Measurements from ENCODE around the gene FNDC3A.

The FNDC3A gene

DNA sequence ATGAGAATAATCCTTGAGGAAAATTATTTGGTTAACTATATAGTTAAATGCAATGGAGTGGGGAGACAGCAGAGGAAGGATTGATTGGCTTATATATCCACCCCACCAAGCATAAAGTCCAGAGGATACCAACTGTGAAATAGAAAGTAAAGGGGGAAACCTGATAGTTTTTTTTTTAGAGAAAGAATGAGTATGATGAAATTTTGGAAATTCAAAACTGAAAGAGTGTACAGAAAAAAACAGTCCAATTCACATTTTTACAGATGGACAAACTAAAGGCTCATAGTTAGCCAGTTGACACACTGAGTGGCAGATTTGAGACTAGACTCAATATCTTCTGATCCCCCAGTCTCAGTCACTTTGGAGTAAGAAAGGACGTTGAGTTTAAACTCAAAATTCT is 51.1 kb downstream of the FNDC3A start:
- no peaks in the 10 kb centered on the region for H3K27me3 ChIP-seq (ENCODE audit: insufficient read depth, low read depth)
- H4K20me1 ChIP-seq (ENCODE audit: insufficient read depth), result no peaks in the 10 kb centered on the region
- no peaks in the 10 kb centered on the region for H3K36me3 ChIP-seq (ENCODE audit: insufficient read depth)
- peaks cover 10% of the 10 kb centered on the region for H3K4me1 ChIP-seq (ENCODE audit: low read depth, poor library complexity, severe bottlenecking)
- H3K9ac ChIP-seq, result no peak overlapping the region
- TF ChIP-seq, protein P1, sequence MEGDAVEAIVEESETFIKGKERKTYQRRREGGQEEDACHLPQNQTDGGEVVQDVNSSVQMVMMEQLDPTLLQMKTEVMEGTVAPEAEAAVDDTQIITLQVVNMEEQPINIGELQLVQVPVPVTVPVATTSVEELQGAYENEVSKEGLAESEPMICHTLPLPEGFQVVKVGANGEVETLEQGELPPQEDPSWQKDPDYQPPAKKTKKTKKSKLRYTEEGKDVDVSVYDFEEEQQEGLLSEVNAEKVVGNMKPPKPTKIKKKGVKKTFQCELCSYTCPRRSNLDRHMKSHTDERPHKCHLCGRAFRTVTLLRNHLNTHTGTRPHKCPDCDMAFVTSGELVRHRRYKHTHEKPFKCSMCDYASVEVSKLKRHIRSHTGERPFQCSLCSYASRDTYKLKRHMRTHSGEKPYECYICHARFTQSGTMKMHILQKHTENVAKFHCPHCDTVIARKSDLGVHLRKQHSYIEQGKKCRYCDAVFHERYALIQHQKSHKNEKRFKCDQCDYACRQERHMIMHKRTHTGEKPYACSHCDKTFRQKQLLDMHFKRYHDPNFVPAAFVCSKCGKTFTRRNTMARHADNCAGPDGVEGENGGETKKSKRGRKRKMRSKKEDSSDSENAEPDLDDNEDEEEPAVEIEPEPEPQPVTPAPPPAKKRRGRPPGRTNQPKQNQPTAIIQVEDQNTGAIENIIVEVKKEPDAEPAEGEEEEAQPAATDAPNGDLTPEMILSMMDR (conservative IDR thresholded peaks at IDR 0.05; ENCODE audit: low read depth, low read length), result no peak
- no peak overlapping the region for H2AFZ ChIP-seq (ENCODE audit: low read depth)
- H3K4me2 ChIP-seq, result no peak overlapping the region
- H3K27ac ChIP-seq, result no peak overlapping the region
- 0 out of 2 replicates have a peak, but pooled peaks cover 4% of the 10 kb centered on the region for H3K79me2 ChIP-seq (ENCODE audit: insufficient read depth, low read depth)
- no peak overlapping the region for H3K4me3 ChIP-seq (IDR thresholded peaks at IDR 0.05; ENCODE audit: insufficient read depth, low read depth, low read length)

GRCh38 chr13:49029570-49029969 is 53.9 kb downstream of the FNDC3A start:
- no peak overlapping the region for H3K4me3 ChIP-seq (IDR thresholded peaks at IDR 0.05; ENCODE audit: insufficient read depth, low read depth, low read length)
- no peak overlapping the region for H3K27ac ChIP-seq
- H3K27me3 ChIP-seq (ENCODE audit: insufficient read depth, low read depth), result no peaks in the 10 kb centered on the region
- H3K4me1 ChIP-seq (ENCODE audit: low read depth, poor library complexity, severe bottlenecking), result peaks cover 10% of the 10 kb centered on the region
- H3K79me2 ChIP-seq (ENCODE audit: insufficient read depth, low read depth), result 0 out of 2 replicates have a peak, but pooled peaks cover 4% of the 10 kb centered on the region
- no peak overlapping the region for H3K9ac ChIP-seq
- no peak overlapping the region for H3K4me2 ChIP-seq
- H3K36me3 ChIP-seq (ENCODE audit: insufficient read depth), result no peaks in the 10 kb centered on the region
- TF ChIP-seq, protein P1 (conservative IDR thresholded peaks at IDR 0.05; ENCODE audit: low read depth, low read length), result no peak
- H2AFZ ChIP-seq (ENCODE audit: low read depth), result no peak overlapping the region
- no peaks in the 10 kb centered on the region for H4K20me1 ChIP-seq (ENCODE audit: insufficient read depth)

DNA sequence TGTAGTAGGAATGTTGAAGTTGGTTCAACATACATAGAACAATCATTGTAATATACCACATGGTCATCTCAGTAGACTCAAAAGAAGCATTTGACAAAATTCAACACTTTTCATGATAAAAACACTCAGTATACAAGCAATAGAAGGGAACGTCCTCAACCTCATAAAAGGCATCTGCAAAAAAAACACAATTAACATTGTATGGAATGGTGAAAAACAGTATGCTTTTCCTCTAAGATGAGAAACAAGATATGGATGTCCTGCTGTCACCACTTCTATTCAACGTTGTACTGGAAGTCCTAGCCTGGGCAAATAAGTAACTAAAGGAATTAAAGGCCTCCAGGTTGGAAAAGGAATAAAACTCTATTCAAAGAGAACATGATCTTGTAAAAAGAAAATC is 54.5 kb downstream of the FNDC3A start:
- H3K27ac ChIP-seq, result no peak overlapping the region
- H3K9ac ChIP-seq, result no peak overlapping the region
- H3K4me2 ChIP-seq, result no peak overlapping the region
- TF ChIP-seq, protein P1 (conservative IDR thresholded peaks at IDR 0.05; ENCODE audit: low read depth, low read length), result no peak
- no peaks in the 10 kb centered on the region for H3K36me3 ChIP-seq (ENCODE audit: insufficient read depth)
- H3K4me3 ChIP-seq (IDR thresholded peaks at IDR 0.05; ENCODE audit: insufficient read depth, low read depth, low read length), result no peak overlapping the region
- H3K79me2 ChIP-seq (ENCODE audit: insufficient read depth, low read depth), result no peaks in the 10 kb centered on the region
- no peaks in the 10 kb centered on the region for H4K20me1 ChIP-seq (ENCODE audit: insufficient read depth)
- no peak overlapping the region for H2AFZ ChIP-seq (ENCODE audit: low read depth)
- H3K27me3 ChIP-seq (ENCODE audit: insufficient read depth, low read depth), result no peaks in the 10 kb centered on the region
- H3K4me1 ChIP-seq (ENCODE audit: low read depth, poor library complexity, severe bottlenecking), result peaks cover 10% of the 10 kb centered on the region

- Histone ChIP-seq H3K4me1 (ENCODE audit: low read depth, poor library complexity, severe bottlenecking) (no peaks in the 10 kb centered on the region), H3K9ac (no peak overlapping the region), H3K4me2 (no peak overlapping the region), H2AFZ (ENCODE audit: low read depth) (no peak overlapping the region), H3K4me3 (IDR thresholded peaks at IDR 0.05; ENCODE audit: insufficient read depth, low read depth, low read length) (no peak overlapping the region), H3K27ac (no peak overlapping the region), H3K79me2 (ENCODE audit: insufficient read depth, low read depth) (no peaks in the 10 kb centered on the region), H4K20me1 (ENCODE audit: insufficient read depth) (no peaks in the 10 kb centered on the region), H3K27me3 (ENCODE audit: insufficient read depth, low read depth) (no peaks in the 10 kb centered on the region), H3K36me3 (ENCODE audit: insufficient read depth) (no peaks in the 10 kb centered on the region)
- TF ChIP-seq, protein P1 (conservative IDR thresholded peaks at IDR 0.05; ENCODE audit: low read depth, low read length), result no peak
These were observed 65.2 kb downstream of the FNDC3A start for GRCh38 chr13:49040872-49041271.

Data from KMS-11 (cell line).